K562 (cell line): Measurements from ENCODE around the gene SLC6A6. TPM values are rescaled to one million over a fixed set of nuclear protein-coding genes. Genes with fewer than 3 reads are reported as not detected.

Experiments
- BRD9 ChIP-seq: fragments of 450-650 bp; IDR thresholded peaks from 2 replicates; pipeline ENCODE4 v1.6.1; 2018; ENCODE audit warnings: low read depth; ENCODE audit not compliant: partially characterized antibody
- CBX1 ChIP-seq: sonication (generic); IDR thresholded peaks from 2 replicates; pipeline ENCODE4 v1.6.1; 2016; ENCODE audit warnings: antibody characterized with exemption, low read depth, mild to moderate bottlenecking
- DEAF1 ChIP-seq: fragments of 450-650 bp; formaldehyde crosslinking; IDR thresholded peaks from 2 replicates; pipeline ENCODE4 v1.4.0; 2020; ENCODE audit warnings: mild to moderate bottlenecking, moderate library complexity
- E4F1 ChIP-seq: fragments of 250-450 bp; sonication (Bioruptor Pico); IDR thresholded peaks from 2 replicates; pipeline ENCODE4 v1.5.0; 2021; ENCODE audit warnings: mild to moderate bottlenecking, borderline replicate concordance
- FOXP1 ChIP-seq: sonication (generic); formaldehyde crosslinking; IDR thresholded peaks from 2 replicates; pipeline ENCODE4 v1.8.0; 2022; ENCODE audit warnings: mild to moderate bottlenecking, missing genetic modification reagents
- GABPB1 ChIP-seq: sonication (generic); formaldehyde crosslinking; IDR thresholded peaks from 2 replicates; pipeline ENCODE4 v1.8.0; 2022; ENCODE audit warnings: mild to moderate bottlenecking, missing genetic modification reagents
- HDAC1 ChIP-seq, 2 experiments: fragments of 450-650 bp; IDR thresholded peaks; 2 replicates each; pipeline ENCODE4 v1.6.1; 2016 to 2017; ENCODE audit warnings: inconsistent platforms in 1 of 2, mild to moderate bottlenecking in 1 of 2, moderate library complexity in 1 of 2
- MYBL2 ChIP-seq, 2 experiments: fragments of 450-650 bp in 1 of 2; sonication (generic) in 1 of 2; formaldehyde crosslinking in 1 of 2; IDR thresholded peaks; 2 replicates each; pipeline versions ENCODE4 v1.6.1 to v1.8.1; 2017 to 2022; ENCODE audit warnings: borderline replicate concordance in 1 of 2, inconsistent platforms in 1 of 2, low read depth in 1 of 2, mild to moderate bottlenecking in 1 of 2, missing genetic modification reagents in 1 of 2, moderate library complexity in 1 of 2
- NELFE ChIP-seq: IDR thresholded peaks from 2 replicates; pipeline ENCODE4 v1.6.1; 2011; ENCODE audit warnings: mild to moderate bottlenecking; ENCODE audit not compliant: insufficient read depth, insufficient read length
- POLR2G ChIP-seq: fragments of 200-400 bp; formaldehyde crosslinking; IDR thresholded peaks from 2 replicates; pipeline ENCODE4 v1.6.1; 2017; ENCODE audit warnings: low read depth, mild to moderate bottlenecking, antibody characterized with exemption, low read length, moderate library complexity
- RUNX1 ChIP-seq: sonication (generic); IDR thresholded peaks from 2 replicates; pipeline ENCODE4 v1.6.1; 2016; ENCODE audit warnings: antibody characterized with exemption, low read depth
- STAG1 ChIP-seq: sonication (generic); formaldehyde crosslinking; IDR thresholded peaks from 2 replicates; pipeline ENCODE4 v1.5.0; 2020; ENCODE audit warnings: missing genetic modification reagents, borderline replicate concordance
- THRA ChIP-seq: fragments of 450-650 bp; IDR thresholded peaks from 2 replicates; pipeline ENCODE4 v1.6.1; 2017; ENCODE audit warnings: mild to moderate bottlenecking, moderate library complexity
- ZBTB5 ChIP-seq: fragments of 450-650 bp; IDR thresholded peaks from 2 replicates; pipeline ENCODE4 v1.6.1; 2017; ENCODE audit warnings: antibody characterized with exemption
- ZC3H4 ChIP-seq: sonication (generic); formaldehyde crosslinking; IDR thresholded peaks from 2 replicates; pipeline ENCODE4 v1.9.0; 2021; ENCODE audit warnings: missing genetic modification reagents, borderline replicate concordance
- ZNF280B ChIP-seq: fragments of 250-450 bp; sonication (Bioruptor Pico); IDR thresholded peaks from 2 replicates; pipeline ENCODE4 v1.5.1; 2021; ENCODE audit warnings: mild to moderate bottlenecking
- ZNF655 ChIP-seq: fragments of 250-450 bp; sonication (Bioruptor Pico); IDR thresholded peaks from 2 replicates; pipeline ENCODE4 v1.5.0; 2021
- polyA plus RNA-seq, 8 experiments: library from polyadenylated mRNA; depleted of rRNA in 4 of 8; stranded (reverse) in 5 of 8; unstranded in 3 of 8; fragments of >200 nt; fragmentation: Nextera tagmentation in 2 of 8; fragmentation: Illumina TruSeq in 1 of 8; extraction: Ambion mirVana in 2 of 8; extraction: Trizol in 1 of 8; gene quantifications; 2 replicates each; pipeline versions ENCODE4 v1.2.1 to v1.2.3, GENCODE V29; 2011 to 2014; ENCODE audit warnings: inconsistent platforms in 1 of 8, missing spikeins in 1 of 8
- total RNA-seq, 7 experiments: library from RNA; depleted of rRNA in 6 of 7; stranded (reverse); fragments of >200 nt in 6 of 7; fragmentation: Illumina TruSeq in 2 of 7; extraction: Trizol in 2 of 7; gene quantifications; 2 replicates each; pipeline versions ENCODE4 v1.2.1 to v1.2.3, GENCODE V29; 2011 to 2021; ENCODE audit warnings: low replicate concordance in 1 of 7

Gene SLC6A6
- total and polyA plus RNA-seq, 9 of the 15 experiments (the other 6 are each of a cell fraction or from before 2014, with no cell fraction given) = 12.3 to 203 (median 93.2) TPM

GRCh38 chr3:14461748-14462324, 59.4 kb downstream of the SLC6A6 start (continued):
- no peak for TF ChIP-seq FOXP1 (CRISPR knock-in tag)
- no peak for TF ChIP-seq GABPB1 (CRISPR knock-in tag)
- TF ChIP-seq CBX1 = no peak
- no peak for TF ChIP-seq HDAC1 (IDR thresholded peaks at IDR 0.05)
- no peak for TF ChIP-seq ZNF655 (CRISPR knock-in tag)
- TF ChIP-seq ZBTB5 = no peak
- peak; percentile 91 for TF ChIP-seq DEAF1
- no peak for TF ChIP-seq ZNF280B (CRISPR knock-in tag)
- TF ChIP-seq POLR2G = peak; percentile 25; the same call in 1 of the 2 replicates
- TF ChIP-seq BRD9 = no peak
- no peak for TF ChIP-seq NELFE
- TF ChIP-seq RUNX1 = no peak
- TF ChIP-seq THRA = no peak
- TF ChIP-seq ZC3H4 (CRISPR knock-in tag) = no peak
- no peak for TF ChIP-seq E4F1 (CRISPR knock-in tag)
- TF ChIP-seq STAG1 = peak; percentile 59; the same call in 1 of the 2 replicates
- no peak for TF ChIP-seq MYBL2 (IDR thresholded peaks at IDR 0.05; ENCODE audit: low read depth)
- TF ChIP-seq MYBL2 (CRISPR knock-in tag; IDR thresholded peaks at IDR 0.05; ENCODE audit: borderline replicate concordance) = no peak
